Uterus (tissue), 2 donors: ENCODE results near the gene DCTN3.

Experiments
- POLR2A ChIP-seq, 2 donors: fragments of 450-650 bp; IDR thresholded peaks; one replicate each; pipeline ENCODE4 v1.6.1; 2016; ENCODE audit warnings: antibody characterized with exemption in 2 of 2, mild to moderate bottlenecking in 1 of 2, moderate library complexity in 1 of 2
- TF ChIP-seq, protein P1 (sequence below), 4 experiments: fragments of 200-600 bp in 2 of 4; fragments of 450-650 bp in 2 of 4; sonication (generic) in 2 of 4; IDR thresholded peaks; one replicate each; pipeline ENCODE4 v1.5.1; 2016 to 2019; ENCODE audit warnings: antibody characterized with exemption in 4 of 4, mild to moderate bottlenecking in 2 of 4, moderate library complexity in 1 of 4

DNA sequence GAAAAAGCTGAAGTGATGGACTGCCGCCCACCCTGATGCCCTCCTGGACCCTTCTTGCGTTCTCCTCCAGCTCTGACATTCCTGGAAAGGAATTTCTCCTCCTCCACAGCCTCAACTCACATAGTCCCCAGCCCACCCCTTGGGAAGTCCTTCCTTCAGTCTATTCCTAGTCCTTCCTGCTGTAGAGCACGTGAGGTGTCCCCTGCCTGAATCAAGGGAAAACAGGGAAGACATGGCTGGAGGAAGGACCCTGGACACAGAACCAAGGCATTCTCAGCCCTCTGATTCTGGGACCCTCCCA, 4.8 kb upstream of the DCTN3 start:
- TF ChIP-seq, protein P1, sequence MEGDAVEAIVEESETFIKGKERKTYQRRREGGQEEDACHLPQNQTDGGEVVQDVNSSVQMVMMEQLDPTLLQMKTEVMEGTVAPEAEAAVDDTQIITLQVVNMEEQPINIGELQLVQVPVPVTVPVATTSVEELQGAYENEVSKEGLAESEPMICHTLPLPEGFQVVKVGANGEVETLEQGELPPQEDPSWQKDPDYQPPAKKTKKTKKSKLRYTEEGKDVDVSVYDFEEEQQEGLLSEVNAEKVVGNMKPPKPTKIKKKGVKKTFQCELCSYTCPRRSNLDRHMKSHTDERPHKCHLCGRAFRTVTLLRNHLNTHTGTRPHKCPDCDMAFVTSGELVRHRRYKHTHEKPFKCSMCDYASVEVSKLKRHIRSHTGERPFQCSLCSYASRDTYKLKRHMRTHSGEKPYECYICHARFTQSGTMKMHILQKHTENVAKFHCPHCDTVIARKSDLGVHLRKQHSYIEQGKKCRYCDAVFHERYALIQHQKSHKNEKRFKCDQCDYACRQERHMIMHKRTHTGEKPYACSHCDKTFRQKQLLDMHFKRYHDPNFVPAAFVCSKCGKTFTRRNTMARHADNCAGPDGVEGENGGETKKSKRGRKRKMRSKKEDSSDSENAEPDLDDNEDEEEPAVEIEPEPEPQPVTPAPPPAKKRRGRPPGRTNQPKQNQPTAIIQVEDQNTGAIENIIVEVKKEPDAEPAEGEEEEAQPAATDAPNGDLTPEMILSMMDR (IDR thresholded peaks at IDR 0.05): no peak
- no peak for TF ChIP-seq POLR2A (IDR thresholded peaks at IDR 0.05)
